Measurements from ENCODE around the gene SLC22A13.
"Not testable (repeated sequence)": the region's sequence is repeated elsewhere in the genome, so short reads cannot be mapped to it uniquely, and the experiment has no call there.

SLC22A13 gene

DNA sequence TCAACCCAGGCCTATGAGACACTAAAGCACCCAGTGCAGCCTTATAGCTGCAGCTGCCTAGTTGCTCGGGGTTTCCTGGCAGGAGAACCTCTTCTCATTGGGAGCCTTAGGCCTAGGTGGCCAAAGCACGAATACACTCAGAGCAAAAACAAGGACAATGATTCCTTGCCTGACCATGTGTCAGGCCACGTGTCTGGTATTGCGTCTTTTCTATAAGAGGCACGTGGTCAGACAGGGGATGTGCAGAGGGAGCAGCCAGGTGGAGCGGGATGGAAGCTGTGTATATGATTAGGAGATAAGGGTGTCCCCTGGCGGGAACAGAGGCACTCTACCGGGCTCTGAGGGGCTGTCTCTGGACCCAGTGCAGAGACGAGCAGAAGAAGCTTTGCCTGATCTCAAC, 42.8 kb downstream of the SLC22A13 start:
- no peak for DNase-seq

DNA sequence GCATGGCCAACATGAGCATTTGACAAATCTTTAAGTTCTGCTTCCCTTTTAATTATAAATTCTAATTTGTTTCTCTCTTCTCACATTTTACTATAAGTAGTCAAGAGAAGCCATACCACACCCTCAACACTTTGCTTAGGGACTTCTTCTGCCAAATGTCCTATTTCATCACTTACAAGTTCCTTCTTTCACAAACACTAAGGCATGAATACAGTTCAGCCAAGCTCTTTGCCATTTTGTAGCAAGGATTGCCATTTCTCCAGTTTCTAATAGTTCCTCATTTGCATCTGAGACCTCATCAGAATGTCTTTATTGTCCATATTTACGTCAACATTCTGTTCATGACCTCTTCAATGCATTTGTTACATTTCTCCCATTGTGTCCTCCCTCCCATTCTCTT, 45.9 kb downstream of the SLC22A13 start:
- no peak for DNase-seq

DNA sequence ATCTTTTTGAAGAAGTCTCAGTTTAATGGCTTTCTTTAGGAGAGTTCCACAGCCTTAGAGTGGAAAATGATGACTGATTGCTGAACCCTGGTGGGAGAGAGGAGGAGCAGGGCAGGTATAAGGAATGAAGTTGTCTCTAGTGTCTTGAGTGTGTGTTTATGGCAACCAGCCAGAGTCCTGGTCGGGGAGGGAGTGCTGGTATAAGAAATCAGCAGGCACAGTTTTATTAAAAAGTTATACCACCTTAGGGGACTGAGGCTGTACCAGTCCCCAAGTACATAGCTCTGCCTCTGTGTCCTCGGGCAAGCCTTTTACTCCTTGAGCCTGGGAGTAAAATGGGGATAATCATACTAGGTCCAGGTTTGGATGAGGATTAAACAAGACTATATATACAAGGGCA, 46.3 kb downstream of the SLC22A13 start:
- DNase-seq, result no peak

DNA sequence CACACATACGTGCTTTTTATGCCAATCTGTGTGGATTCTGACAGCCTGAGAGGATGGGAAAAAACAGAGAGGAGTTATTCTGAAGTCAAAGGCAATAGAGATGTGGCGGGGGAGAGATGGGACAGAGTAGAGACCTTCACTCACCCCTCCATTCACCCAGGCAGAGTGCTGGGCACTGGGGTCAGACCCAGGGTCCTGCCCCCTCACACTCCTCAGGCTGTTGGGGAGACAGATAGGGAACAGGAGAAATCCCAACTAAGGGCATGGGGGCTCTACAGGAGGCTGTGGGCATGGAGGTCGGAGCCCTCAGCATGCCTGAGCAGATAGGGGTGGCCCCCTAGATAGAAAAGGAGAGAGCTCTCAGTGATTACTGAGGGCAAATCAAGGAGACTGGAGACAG, 46.7 kb downstream of the SLC22A13 start:
- no peak for DNase-seq

DNA sequence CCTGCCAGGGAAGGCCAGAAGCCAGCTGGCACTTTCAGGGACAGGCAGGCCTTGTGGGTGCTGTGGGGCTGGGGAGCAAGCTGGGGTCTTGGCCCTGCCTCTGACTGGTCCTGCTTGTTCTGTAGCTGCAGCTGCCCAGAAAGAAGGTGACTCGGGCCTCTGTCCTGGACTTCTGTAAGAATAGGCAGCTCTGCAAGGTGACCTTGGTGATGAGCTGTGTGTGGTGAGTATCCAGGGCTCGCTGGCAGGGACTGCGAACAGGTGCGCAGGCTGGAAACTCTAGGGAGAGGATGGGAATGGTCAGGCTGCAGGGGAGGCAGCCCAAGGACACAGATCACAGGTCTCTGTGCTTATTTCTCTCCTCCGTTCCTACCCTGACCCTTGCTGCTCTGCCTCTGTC, 47.7 kb downstream of the SLC22A13 start:
- no peak for DNase-seq

DNA sequence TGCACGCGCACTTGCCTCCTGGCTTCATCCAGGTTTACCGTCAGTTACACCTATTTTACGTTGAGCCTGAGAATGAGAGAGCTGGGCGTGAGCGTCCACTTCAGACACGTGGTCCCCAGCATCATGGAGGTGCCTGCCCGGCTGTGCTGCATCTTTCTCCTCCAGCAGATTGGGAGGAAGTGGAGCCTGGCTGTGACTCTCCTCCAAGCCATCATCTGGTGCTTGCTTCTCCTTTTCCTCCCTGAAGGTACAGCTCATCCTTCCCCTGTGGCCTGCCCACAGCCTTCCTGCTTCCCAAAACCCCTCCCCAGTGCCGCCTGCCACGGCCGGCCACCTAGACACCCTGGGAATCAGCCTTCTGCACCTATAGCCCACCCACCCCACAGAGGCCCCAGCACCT, 48.1 kb downstream of the SLC22A13 start:
- DNase-seq, result no peak

DNA sequence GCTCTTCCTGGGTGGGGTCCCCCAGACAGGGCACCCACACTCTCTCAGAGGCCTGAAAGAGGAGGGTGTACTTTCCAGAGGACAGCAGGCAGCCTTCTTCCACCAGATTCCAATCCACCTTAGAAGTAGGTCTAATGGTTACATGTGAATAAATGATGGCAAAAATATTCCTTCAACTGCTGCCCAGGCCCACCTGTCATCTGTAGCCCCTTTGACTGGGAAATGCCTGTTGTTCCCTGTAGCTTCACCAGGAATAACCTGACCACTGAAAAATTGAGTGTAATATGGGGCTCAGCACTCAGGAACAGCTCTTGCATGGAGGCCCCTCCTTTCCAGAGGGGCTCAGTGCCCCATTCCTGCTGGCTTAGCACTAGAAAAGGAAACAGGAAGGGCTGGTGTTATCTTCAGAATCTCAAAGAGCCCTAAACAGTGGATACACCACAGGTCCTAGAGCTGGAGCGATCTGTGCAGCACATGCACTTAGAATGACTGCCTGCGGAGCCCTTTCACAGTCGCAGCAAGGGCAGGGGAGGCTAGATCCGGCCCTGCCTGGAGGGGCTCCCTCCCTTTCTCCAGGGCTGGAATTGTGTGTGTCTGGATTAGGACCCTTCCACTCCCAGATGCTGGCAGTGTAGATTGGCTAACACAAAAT, 48.6 kb downstream of the SLC22A13 start:
- no peak for DNase-seq

DNA sequence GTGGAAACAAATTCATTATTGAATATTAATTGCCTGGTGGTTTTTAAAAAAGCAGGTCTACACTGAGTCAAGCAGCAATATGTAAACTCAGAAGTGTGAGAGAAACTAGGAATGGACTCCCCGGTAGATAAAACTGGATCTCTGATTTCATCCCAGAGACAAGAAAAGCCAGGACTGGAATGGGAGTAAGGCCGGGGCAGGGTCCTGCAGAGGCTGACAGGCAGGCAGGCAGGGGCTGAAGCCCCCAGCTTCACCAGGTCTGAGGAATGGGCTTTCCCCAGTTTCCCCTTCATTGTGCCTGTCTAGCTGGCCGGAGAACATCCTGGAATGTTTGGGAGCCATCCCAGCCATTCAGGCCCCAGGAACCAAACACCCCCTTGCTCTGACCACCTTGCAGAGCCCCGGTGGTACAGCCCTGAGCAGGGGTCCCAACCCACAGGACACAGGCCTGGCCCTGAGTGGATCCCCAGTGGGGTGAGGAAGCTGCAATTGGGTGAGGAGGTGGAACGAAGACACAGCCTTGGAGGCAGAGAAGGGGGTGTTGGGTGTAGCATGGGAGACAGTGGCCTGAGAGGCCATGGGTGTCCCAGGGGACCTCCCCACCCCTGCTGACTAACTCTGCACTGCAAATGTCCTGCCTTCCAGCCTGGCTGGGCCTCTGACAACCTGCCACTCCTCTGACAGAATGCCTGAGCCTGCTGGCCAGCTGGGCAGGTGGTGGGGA, 49.3 kb downstream of the SLC22A13 start:
- no peak for DNase-seq

DNA sequence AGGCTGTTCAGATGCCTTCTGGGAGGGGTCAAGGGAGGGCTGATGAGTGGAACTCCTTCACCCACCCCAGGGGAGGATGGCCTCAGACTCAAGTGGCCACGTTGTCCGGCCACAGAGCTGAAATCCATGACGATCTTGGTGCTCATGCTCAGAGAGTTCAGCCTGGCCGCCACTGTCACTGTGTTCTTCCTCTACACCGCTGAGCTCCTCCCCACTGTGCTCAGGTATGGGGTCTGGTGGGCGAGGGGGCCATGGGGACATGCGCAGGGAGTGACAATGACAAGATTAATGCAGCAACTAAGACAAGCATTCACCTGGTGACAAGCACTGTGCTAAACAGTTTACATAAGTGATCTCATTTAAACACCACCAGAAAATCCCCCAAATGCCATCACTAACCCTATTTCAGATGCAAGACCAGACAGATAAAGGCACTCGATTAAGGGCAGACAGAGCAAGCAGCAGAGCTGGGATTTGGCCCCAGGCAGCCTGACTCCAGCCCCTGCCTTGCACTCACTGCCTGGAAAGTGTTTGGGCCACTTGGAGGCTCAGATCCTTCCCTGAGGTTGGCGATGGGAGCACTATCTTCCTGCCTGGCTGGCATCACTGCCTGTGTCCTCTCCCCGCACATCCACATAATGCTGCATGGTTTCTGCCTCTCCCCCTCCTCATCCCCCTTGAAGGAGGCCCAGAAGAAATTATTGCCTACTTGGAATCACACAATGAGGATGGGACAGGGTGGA, 50.0 kb downstream of the SLC22A13 start:
- DNase-seq, result no peak

DNA sequence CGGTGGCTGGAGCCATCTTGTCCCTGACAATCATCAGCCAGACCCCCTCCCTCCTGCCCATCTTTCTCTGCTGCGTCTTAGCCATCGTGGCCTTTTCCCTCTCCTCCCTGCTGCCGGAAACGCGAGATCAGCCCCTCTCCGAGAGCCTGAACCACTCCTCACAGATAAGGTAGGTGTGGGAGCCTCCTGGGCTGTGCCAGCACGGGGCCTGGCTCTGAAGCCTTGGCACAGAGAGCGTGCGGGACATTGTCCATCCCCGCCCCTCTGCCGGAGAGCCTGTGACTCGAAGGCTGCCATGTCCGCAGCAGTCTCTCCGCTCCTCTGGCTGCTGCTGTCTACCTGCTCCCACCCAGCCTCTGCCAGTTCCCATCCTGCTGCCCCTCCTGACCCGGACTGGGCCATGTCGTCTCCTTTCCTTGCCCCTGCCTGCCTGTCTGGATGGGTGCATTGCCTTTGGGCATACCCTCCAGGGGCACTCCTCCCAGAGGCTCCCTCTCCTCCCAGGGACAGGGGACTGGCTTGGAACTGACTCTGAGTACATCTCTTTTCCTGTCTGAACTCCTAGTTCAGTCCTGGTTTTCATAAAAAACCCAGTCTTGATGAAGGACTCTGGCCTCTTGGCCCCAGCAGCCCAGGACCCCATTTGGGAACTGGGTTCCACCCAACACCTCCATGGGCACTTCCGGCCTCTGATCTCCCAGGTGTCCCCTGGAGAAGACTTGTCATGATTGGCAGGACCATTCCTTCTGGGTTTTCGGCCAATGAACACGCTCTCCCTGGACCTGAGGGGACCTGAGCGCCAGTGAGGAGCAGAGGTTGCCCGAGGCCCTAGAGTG, 51.0 kb downstream of the SLC22A13 start:
- DNase-seq, result no peak

DNA sequence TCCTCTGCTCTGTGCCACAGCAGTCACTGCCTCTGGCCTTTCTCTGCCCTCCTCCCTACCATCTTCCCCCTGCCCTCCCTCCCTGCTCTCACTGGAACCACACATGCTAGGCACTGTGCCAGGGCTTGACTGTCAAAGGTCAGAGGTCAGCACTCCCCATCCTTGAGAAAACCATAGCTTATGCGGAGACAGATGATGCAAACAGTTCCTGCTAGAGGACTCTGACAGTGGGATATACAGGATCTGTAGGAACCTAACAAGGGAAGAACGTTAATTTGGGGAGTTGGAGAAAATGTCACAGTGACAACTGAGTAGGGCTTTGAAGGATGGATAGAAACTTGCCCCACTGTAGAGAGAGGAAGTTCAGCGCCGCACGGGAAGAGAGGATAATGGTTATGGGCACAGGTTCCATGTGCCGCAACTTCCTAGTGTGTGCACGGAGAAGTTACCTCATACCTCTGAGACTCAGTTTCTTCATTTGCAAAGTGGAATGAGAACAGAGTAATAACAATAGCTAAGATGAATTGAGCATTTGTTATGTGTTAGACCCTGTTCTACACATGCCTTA, 51.7 kb downstream of the SLC22A13 start:
- no peak for DNase-seq

DNA sequence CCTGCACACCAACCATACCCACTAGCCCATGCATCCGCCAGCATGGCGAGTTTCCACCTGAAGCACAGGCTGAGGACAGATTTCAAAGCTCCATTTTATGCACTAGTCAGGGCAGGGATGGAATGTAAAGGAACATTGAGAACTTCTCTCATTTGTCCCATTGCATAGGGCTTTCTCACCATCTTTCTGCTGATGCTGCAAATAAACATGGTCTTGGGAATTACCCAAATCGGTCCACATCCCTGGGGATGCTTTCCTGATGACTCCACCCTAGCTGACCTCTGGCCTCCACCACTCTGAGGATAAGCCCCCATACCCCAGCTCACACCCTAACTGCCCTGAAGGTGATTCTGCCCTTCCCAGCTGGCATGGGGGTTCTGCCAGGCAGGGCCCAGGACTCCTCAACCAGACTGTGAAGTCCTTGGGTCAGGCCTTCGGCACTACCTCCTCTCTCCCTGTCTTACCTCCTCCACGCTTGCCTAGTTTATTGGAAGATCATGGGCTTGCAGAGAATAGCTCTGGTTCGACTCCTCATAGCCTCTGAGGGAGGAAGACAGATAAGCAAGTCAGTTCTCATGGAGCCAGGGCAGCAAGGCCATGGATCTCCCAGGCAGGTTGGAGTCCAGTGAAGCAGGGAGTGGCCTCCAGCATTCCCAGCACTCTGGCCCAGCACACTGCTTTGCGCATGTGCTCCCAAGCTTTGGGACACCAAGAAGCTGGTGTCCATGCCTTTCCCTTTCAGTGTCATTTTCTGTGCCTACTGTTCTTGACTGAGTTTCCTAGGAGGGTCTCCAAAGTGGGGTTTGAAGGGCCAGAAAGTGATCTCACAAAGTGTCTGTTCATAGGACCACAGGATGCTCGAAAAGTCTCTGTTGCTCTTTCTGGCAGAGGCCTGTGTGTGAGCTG, 53.4 kb downstream of the SLC22A13 start:
- no peak for DNase-seq

DNA sequence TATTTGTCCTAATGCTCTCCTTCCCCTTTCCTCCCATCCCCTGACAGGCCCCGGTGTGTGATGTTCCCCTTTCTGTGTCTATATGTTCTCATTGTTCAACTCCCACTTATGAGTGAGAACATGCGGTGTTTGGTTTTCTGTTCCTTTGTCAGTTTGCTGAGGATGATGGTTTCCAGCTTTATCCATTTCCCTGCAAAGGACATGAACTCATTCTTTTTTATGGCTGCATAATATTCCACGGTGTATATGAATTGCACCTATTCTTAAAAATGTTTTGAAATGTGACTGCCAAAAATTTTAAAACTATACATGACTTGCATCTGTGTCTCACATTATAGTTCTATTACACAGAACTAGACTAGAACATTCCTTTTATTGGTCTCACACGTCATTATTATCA, 55.0 kb downstream of the SLC22A13 start:
- not testable (repeated sequence) for DNase-seq

DNA sequence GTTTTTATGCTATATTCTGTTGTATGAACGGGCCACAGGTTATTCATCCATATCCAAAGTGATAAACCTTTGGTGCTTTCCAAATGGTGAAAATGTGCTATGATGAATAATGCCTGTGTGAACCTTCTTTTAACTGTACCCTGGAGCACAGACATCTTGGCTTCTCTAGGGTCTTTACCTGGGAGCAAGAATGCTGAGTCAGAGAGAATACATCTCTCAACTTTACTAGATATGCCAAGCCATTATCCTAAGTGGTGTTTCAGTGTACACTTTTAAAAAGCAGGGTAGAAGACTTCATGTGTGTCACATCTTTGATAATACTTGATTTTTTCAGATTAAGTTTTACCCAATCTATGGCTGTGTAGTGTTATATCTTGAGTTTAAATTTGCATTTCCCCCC, 57.4 kb downstream of the SLC22A13 start:
- no peak for DNase-seq

DNA sequence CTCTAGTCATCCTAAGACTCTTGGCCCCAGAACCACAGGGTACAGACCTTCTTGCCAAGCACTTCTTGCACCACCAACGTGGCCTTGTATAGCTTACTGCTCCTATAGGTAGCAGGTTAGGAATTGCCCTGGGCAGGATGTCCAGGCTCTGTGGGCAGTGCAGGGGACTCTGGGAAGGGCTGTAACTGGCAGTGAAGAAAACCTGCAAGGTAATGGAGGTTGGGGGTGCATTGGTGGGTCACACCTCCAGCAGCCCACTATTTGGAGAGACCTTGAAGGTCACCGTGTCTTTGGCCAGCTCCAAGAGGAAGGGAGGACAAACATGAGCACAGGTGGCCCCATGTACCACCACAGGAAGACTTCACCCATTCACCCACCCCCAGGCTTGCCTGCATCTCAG, 59.6 kb downstream of the SLC22A13 start:
- DNase-seq, result no peak

DNA sequence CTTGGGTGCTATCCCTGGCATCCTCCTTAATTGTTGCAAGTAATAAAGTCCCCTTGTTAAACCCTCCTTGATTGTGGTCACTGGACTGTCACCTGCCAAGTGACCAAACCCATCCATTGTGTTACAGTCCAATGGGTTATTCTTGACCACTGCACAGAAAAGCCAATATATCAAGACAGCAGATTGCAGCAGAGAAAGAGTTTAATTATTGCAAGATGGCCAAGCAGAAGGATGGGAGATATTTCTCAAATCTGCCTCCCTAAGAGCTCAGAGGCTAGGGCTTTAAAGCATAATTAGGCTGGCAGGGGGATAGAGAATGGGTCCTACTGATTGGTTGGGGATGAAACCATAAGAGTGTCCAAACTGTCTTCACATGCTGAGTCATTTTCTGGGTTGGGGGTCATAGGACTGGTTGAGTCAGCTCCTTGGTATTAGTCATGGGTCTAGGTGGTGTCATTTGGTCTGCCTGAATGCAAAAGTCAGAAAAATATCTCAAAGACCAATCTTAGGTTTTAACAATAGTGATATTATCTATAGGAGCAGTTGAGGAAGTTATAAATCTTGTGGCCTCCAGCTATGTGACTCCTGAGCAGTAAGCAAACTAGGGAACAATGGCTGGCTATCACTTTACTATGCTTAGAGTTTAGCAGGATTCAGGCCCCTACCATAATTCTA, 61.9 kb downstream of the SLC22A13 start:
- no peak for DNase-seq
